Sigmoid colon (tissue), 4 donors: ENCODE data around the gene INTS15.

Experiments used
- EP300 ChIP-seq, 4 donors: sonication (generic); formaldehyde crosslinking; IDR thresholded peaks; one replicate each; pipeline ENCODE4 v1.6.1; 2017; ENCODE audit warnings: antibody characterized with exemption in 4 of 4
- POLR2A ChIP-seq, 2 donors: fragments of 450-650 bp; IDR thresholded peaks; one replicate each; pipeline ENCODE4 v1.6.1; 2016; ENCODE audit warnings: antibody characterized with exemption in 2 of 2, mild to moderate bottlenecking in 2 of 2, moderate library complexity in 2 of 2
- POLR2AphosphoS5 ChIP-seq, 4 donors: sonication (generic); formaldehyde crosslinking; IDR thresholded peaks; one replicate each; pipeline ENCODE4 v1.6.1; 2017; ENCODE audit warnings: antibody characterized with exemption in 4 of 4
- TF ChIP-seq, protein P1 (sequence below), 4 experiments: fragments of 450-650 bp in 3 of 4; fragments of 200-600 bp in 1 of 4; IDR thresholded peaks; one replicate each; pipeline ENCODE4 v1.5.1; 2016 to 2019; ENCODE audit warnings: antibody characterized with exemption in 4 of 4, mild to moderate bottlenecking in 3 of 4, moderate library complexity in 2 of 4

- TF ChIP-seq, protein P1, sequence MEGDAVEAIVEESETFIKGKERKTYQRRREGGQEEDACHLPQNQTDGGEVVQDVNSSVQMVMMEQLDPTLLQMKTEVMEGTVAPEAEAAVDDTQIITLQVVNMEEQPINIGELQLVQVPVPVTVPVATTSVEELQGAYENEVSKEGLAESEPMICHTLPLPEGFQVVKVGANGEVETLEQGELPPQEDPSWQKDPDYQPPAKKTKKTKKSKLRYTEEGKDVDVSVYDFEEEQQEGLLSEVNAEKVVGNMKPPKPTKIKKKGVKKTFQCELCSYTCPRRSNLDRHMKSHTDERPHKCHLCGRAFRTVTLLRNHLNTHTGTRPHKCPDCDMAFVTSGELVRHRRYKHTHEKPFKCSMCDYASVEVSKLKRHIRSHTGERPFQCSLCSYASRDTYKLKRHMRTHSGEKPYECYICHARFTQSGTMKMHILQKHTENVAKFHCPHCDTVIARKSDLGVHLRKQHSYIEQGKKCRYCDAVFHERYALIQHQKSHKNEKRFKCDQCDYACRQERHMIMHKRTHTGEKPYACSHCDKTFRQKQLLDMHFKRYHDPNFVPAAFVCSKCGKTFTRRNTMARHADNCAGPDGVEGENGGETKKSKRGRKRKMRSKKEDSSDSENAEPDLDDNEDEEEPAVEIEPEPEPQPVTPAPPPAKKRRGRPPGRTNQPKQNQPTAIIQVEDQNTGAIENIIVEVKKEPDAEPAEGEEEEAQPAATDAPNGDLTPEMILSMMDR (IDR thresholded peaks at IDR 0.05), result no peak
- TF ChIP-seq POLR2A (IDR thresholded peaks at IDR 0.05) (no peak), EP300 (IDR thresholded peaks at IDR 0.05) (no peak), POLR2AphosphoS5 (IDR thresholded peaks at IDR 0.05) (no peak)
These were observed 44.2 kb downstream of the INTS15 start for GRCh38 chr7:6634021-6634420.
